B cell (primary cell): ENCODE data around the gene SFMBT2.

ENCODE experiments used
- EZH2 ChIP-seq: IDR thresholded peaks from 2 replicates; pipeline ENCODE4 v1.6.1; 2012; ENCODE audit warnings: borderline replicate concordance, low read depth, mild to moderate bottlenecking, moderate library complexity, low read length; ENCODE audit not compliant: insufficient read depth, poor library complexity, severe bottlenecking
- TF ChIP-seq, protein P1 (sequence below): fragments of 200-600 bp; IDR thresholded peaks from one replicate; pipeline ENCODE4 v1.8.0; 2022; ENCODE audit warnings: antibody characterized with exemption, mild to moderate bottlenecking

GRCh38 chr10:7343040-7343439 is 67.8 kb downstream of the SFMBT2 start:
- TF ChIP-seq EZH2, result no peak
- TF ChIP-seq, protein P1, sequence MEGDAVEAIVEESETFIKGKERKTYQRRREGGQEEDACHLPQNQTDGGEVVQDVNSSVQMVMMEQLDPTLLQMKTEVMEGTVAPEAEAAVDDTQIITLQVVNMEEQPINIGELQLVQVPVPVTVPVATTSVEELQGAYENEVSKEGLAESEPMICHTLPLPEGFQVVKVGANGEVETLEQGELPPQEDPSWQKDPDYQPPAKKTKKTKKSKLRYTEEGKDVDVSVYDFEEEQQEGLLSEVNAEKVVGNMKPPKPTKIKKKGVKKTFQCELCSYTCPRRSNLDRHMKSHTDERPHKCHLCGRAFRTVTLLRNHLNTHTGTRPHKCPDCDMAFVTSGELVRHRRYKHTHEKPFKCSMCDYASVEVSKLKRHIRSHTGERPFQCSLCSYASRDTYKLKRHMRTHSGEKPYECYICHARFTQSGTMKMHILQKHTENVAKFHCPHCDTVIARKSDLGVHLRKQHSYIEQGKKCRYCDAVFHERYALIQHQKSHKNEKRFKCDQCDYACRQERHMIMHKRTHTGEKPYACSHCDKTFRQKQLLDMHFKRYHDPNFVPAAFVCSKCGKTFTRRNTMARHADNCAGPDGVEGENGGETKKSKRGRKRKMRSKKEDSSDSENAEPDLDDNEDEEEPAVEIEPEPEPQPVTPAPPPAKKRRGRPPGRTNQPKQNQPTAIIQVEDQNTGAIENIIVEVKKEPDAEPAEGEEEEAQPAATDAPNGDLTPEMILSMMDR, result no peak
